Activated CD4-positive, alpha-beta T cell treated with anti-CD3 and anti-CD28 coated beads, Interleukin-2, amount 50 U/mL, for 24 hours (primary cell): Measurements from ENCODE around the gene ABAT.

Source experiments
- DNase-seq, 2 donors: peaks; one replicate each; pipeline ENCODE4 v3.0.0-alpha.2; 2020; ENCODE audit warnings: low read depth in 1 of 2, low spot score in 1 of 2

Gene ABAT

GRCh38 chr16:8714807-8715206, 40.4 kb downstream of the ABAT start:
- DNase-seq: no peak

DNA sequence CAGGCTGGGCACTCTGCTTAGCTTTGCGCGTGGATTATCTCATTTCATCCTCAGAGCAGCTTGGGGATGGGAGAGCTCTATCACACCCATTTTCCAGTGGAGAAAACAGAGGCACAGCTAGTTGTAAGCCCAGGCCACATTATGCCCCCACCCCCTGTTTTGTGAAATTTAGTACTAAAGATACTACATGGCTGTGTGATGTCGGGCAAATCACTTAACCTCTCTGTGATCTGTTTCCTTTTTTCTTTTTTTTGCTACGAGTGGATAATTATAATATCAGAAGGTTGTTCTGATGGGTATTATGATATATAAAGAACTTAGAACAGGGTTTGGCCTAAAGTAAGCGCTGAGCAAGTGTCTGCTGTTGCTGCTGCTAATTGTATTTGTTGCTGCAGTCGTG, 41.6 kb downstream of the ABAT start:
- no peak for DNase-seq

- no peak for DNase-seq
Observed at GRCh38 chr16:8716592-8716991, 42.2 kb downstream of the ABAT start.

GRCh38 chr16:8717469-8717868, 43.1 kb downstream of the ABAT start:
- no peak for DNase-seq

DNA sequence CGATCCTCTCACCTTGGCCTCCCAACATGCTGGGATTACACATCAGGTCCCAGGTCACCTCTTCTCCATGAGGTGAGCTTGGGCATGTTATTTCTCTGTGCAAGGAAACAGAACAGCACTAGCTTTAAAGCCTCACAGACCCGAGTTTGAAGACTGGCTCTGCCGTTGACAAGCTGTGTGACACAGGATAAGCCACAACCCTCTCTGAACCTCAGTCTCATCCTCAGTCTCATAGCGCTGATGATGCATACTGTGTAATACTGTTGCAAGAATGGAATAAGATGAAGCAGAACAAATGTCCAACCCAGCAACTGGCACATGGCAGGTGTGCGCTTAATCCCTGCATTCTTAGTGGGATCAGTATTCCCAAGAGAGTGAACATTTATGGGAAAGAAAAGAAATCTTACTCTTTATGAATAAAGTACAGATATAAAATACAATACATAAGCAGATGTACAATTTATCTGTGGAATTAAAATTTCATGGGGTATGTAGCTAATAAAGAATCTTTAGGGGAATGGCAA, 43.5 kb downstream of the ABAT start:
- no peak for DNase-seq

DNA sequence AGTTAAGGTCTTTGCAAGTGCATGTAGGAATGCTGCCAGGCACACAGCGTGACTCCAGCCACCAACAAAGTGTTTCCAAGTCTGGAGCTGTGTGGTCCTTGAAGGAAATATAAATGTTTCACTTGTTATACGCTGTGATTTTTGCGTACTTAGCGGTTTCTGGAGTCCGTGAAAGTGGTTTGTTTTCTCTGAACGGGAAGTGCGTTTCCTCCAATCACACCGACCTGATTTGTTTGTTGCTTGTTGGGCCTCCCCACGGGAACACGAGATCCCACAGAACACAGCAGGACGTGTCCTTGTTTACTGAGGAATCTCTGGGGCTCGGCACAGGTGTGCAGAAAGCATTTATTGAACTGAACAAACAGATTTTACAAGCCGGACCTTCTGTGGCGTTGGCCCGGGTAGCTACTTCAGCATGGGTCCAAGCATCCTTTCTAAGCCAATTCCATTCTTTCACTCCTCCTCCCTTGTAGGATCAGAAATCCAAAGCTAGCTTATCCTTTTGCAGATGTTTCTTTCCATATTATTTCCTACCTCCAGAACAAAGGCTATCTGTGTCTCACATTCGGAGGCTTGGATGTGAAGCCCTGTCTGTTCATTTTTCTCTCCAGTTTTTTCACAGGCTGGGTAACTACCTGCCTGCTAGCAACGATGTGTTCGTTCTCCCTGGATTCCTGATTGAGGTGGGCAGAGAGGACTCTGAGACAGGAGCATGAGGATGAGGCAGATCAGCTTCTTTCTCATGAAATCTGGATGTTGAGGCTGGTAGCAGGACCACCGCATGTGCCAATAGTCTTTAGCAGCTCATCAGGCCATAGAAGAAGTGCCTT, 44.6 kb downstream of the ABAT start:
- DNase-seq: no peak

GRCh38 chr16:8720080-8720966, 45.9 kb downstream of the ABAT start:
- no peak for DNase-seq

- DNase-seq: no peak
Observed at GRCh38 chr16:8720967-8721308, 46.5 kb downstream of the ABAT start.

DNA sequence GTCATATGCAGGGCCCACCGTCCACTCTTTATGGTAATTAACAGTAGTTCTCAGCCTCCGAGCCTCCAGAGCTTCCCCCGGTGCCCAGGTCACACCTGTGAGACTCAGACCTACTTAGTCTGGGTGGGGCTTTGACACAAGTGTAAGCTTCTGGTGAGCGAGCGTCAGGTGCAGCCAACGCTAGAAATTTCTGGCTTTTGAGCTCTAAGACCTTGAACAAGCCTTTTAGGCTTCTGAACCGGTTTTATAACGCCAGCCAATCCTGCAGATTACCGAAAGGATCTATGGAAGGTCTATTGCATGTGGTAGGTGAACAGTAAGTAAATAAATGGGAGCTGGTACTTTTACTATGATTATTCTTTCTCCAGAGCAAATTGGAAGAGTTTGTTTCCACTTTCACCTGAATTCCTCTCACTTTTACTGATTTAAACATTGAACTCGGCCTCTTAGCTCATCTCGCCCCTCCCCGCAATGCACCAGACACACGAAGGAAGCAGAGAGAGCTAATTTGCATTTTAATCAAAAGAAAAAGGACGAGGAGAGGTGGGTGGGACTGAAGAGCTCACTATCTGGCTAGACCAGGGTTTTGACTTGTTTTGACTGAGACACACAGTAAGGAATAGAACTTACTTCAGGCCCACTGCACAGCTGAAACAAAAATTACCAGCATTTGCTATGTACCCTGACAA, 47.1 kb downstream of the ABAT start:
- DNase-seq: no peak

DNA sequence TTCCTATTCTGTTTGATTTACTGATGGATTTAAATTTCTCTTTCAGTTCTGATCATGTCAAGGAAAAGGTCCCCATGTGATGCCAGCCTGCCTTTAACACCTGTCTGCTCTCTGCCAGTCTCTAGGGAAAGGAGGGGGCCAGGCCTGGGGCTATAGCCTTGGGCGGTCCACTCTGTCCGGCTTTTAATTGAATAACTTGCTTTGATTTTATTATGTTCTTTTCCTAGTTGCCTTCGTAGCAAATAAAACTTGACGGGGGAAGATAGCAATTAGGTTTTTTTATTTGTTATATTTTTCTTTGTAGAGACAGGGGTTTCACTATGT, 47.6 kb downstream of the ABAT start:
- no peak for DNase-seq

DNA sequence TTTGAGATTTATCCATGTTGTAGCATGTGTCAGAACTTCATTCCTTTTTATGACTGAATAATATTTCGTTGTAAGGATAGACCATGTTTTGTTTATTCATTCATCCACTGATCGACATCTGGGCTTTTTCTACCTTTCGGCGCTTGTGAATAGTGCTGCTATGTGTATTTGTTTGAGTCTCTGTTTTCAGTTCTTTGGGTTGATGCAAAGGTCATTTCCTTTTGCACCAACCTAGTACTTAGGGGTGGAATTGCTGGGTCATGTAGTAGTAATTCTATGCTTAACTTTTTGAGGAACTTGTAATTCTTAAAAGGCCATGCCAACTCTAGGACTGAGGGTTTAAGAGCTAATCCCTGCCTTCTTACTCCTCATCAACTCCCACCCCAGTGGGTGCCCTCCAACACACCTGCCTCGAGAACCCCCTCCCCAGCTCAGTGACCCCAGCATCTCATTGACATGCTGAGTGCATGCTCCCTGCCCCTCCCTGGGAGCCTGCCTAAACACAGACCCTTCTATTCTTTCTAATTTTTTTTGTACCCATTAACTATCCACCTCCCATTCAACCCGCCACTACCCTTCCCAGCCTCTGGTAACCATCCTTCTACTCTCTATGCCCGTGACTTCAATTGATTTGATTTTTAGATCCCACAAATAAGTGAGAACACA, 51.2 kb downstream of the ABAT start:
- no peak for DNase-seq

DNA sequence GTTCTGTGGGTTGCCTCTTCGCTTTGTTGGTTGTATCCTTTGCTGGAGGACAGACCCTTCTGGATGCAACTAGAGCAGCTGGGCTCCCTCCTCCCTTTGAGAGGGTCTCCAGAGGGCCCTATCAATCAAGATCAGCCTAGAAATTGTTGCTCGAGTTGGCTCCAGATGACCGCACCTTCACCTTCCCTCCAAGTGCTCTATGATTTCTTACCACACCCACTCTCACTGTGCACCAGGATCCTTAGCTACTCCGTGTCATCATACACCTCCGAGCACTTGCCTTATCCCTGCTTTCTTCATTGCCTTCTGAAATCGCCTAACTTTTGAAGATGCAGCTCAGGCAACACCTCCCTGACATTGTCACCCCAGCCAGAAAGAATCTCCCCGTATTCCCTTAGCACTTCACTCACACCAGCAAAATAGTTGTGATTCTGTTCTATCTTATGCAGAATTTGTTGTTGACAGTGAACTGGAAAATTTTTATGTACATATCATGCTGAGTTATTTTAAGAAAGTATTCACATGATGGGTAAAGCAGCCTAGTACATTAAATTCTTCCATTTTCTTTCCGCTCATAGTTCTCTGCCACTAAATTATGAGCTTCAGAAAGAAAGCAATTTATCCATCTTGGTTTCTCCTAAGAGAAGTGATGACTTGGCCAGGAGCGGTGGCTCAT, 52.9 kb downstream of the ABAT start:
- DNase-seq: no peak

- DNase-seq: no peak
Observed at GRCh38 chr16:8727857-8728618, 53.6 kb downstream of the ABAT start.

- no peak for DNase-seq
Observed at GRCh38 chr16:8729779-8730334, 55.4 kb downstream of the ABAT start.

DNA sequence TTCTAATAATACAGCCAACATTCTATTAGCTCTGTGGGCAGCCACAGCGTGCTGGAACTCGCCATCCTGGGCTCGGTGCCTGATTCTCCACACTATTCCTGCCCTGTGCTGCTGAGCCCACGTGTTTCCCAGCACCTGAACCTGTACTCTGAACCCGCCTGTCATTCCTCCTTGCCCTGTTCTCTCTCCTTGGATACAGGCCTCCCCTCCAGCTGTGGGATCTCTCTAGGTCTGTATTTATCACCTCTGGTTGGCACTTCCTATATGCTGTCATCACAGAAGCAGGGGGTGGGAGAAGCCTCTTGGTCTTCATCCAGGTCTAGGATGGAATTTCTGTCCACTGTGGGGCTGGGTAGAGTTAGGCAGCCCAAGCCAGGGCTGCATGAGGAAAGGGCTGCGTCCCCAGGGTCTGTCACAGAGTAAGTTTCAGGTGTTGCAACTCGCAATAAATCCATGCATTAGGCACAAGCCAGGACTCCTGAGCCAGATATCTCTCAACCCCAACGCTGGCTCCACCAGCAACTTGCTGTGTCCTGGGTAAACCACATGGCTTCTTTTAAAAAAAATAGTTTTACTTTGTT, 56.0 kb downstream of the ABAT start:
- DNase-seq: no peak

- no peak for DNase-seq
Observed at GRCh38 chr16:8733849-8734540, 59.6 kb downstream of the ABAT start.

- no peak for DNase-seq
Observed at GRCh38 chr16:8735574-8735973, 61.2 kb downstream of the ABAT start.

- DNase-seq: no peak
Observed at GRCh38 chr16:8736123-8736668, 61.8 kb downstream of the ABAT start.
